ENCODE measurements around the gene FOXI3.

DNA sequence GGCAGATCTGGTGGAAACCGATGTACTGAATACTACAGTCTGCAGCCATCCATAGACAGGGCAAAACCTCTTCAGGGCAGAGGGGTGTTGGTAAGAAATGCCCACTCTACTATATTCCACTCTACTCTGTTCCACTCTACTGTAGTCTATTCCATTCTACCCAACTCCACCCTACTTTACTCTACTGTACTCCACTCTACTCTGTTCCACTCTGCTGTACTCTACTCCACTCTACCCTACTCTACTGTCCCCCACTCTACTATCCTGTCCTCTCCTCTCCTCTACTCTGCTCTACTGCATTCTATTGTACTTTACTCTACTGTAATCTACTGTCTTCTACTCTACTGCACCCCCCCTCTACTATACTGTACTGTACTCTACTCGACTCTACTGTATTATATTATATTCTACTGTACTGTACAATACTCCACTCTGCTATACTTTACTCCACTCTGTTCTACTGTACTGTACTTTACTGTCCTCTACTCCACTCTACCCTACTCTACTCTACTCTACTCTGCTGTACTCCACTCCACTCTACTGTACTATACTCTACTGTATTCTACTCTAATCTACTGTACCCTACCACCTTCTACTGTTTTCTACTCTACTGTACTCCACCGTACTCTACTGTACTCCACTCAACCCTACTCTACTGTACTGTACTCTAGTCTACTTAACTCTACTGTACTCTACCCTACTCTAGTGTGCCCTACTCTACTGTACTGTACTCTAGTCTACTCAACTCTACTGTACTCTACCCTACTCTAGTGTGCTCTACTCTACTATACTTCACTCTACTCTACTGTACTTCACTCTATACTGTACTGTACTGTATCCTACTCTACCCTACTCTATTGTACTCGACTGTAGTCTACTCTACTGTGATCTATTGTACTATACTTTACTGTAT, 17.0 kb upstream of the FOXI3 start:
- TF ChIP-seq, protein P1, sequence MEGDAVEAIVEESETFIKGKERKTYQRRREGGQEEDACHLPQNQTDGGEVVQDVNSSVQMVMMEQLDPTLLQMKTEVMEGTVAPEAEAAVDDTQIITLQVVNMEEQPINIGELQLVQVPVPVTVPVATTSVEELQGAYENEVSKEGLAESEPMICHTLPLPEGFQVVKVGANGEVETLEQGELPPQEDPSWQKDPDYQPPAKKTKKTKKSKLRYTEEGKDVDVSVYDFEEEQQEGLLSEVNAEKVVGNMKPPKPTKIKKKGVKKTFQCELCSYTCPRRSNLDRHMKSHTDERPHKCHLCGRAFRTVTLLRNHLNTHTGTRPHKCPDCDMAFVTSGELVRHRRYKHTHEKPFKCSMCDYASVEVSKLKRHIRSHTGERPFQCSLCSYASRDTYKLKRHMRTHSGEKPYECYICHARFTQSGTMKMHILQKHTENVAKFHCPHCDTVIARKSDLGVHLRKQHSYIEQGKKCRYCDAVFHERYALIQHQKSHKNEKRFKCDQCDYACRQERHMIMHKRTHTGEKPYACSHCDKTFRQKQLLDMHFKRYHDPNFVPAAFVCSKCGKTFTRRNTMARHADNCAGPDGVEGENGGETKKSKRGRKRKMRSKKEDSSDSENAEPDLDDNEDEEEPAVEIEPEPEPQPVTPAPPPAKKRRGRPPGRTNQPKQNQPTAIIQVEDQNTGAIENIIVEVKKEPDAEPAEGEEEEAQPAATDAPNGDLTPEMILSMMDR (IDR thresholded peaks at IDR 0.05), result no peak
- TF ChIP-seq POLR2AphosphoS5 (IDR thresholded peaks at IDR 0.05), result no peak
- no peak for TF ChIP-seq POLR2A (IDR thresholded peaks at IDR 0.05; ENCODE audit: low read depth)
